Body of pancreas (tissue), 4 donors: Measurements from ENCODE around the gene SLC16A9. TPM values are rescaled to one million over a fixed set of nuclear protein-coding genes. Genes with fewer than 3 reads are reported as not detected.

Experiments used
- ATAC-seq: fragments of 150-250 bp; one replicate; pipeline ENCODE4 v1.9.1; 2016
- DNase-seq, 4 donors: peaks; one replicate each; pipeline ENCODE4 v3.0.0-alpha.2; 2019
- H3K27ac ChIP-seq, 4 donors: fragments of 200-600 bp; sonication (generic); 1 replicate in 3 of 4; 2 replicates in 1 of 4; pipeline versions ENCODE4 v1.5.1 to v1.6.1; 2016 to 2019; ENCODE audit warnings: mild to moderate bottlenecking in 1 of 4, mixed read lengths in 1 of 4, moderate library complexity in 1 of 4
- H3K27me3 ChIP-seq, 2 donors: fragments of 200-600 bp; sonication (generic); one replicate each; pipeline ENCODE4 v1.6.0; 2016; ENCODE audit warnings: mild to moderate bottlenecking in 1 of 2
- H3K36me3 ChIP-seq, 2 donors: fragments of 200-600 bp; sonication (generic); replicated peaks in 1 of 2; 2 replicates each; pipeline ENCODE4 v1.5.1; 2016; ENCODE audit warnings: low read depth in 2 of 2; ENCODE audit not compliant: insufficient read depth in 1 of 2
- H3K4me1 ChIP-seq: fragments of 200-600 bp; sonication (generic); one replicate; pipeline ENCODE4 v1.6.0; 2016
- H3K4me3 ChIP-seq, 2 donors: fragments of 200-600 bp; sonication (generic); 1 replicate in 1 of 2; 2 replicates in 1 of 2; pipeline ENCODE4 v1.5.1; 2016 to 2019
- H3K9me3 ChIP-seq, 3 donors: fragments of 200-600 bp; sonication (generic); 1 replicate in 2 of 3; 2 replicates in 1 of 3; pipeline ENCODE4 v1.5.1; 2016
- CTCF ChIP-seq, 7 experiments: fragments of 450-650 bp in 4 of 7; fragments of 200-600 bp in 3 of 7; sonication (generic) in 3 of 7; IDR thresholded peaks; one replicate each; pipeline ENCODE4 v1.5.1; 2016 to 2019; ENCODE audit warnings: antibody characterized with exemption in 7 of 7
- POLR2A ChIP-seq, 3 donors: fragments of 450-650 bp; IDR thresholded peaks; one replicate each; pipeline ENCODE4 v1.6.1; 2016; ENCODE audit warnings: antibody characterized with exemption in 3 of 3, mild to moderate bottlenecking in 2 of 3
- WGBS, 2 donors: methylation state at CpG; one replicate each; pipeline ENCODE4 v1.1.5; 2017; 5-methylcytosine and 5-hydroxymethylcytosine counted together
- intact Hi-C: fragments of 100-400 bp; cut with DNase I; formaldehyde crosslinking; loops from one replicate; pipeline ENCODE4 v1.15.1; 2023
- total RNA-seq, 2 donors: library from RNA; depleted of rRNA; stranded (reverse); fragments of >200 nt; gene quantifications; one replicate each; pipeline ENCODE4 v1.1.0, GENCODE V29; 2016

The SLC16A9 gene
- total RNA-seq, 2 donors from 2014 or later: 0.78 to 2.6 TPM

- intact Hi-C loops: loop anchor here (5.0 kb wide), 1 partner anchor 376 kb away; no protein-coding TSS in a partner anchor
- Histone ChIP-seq H3K9me3 (no peaks in the 10 kb centered on the region), H3K27me3 (no peaks in the 10 kb centered on the region), H3K36me3 (no peaks in the 10 kb centered on the region), H3K4me1 (peaks cover 8% of the 10 kb centered on the region), H3K4me3 (no peak overlapping the region), H3K27ac (peak overlapping the region in 1 of 4 donors; percentile 29)
- TF ChIP-seq CTCF (IDR thresholded peaks at IDR 0.05) (no peak), POLR2A (IDR thresholded peaks at IDR 0.05) (no peak)
- WGBS, 2 donors: 37 to 43% methylated on average over 4 of the region's 4 CpGs
- DNase-seq (no peak), ATAC-seq (no peak)
Measured at GRCh38 chr10:59618666-59619065, 91.0 kb downstream of the SLC16A9 start.

GRCh38 chr10:59617996-59618395 lies 91.7 kb downstream of the SLC16A9 start:
- Histone ChIP-seq H3K4me1 (peaks cover 8% of the 10 kb centered on the region), H3K4me3 (no peak overlapping the region), H3K9me3 (no peaks in the 10 kb centered on the region), H3K36me3 (no peaks in the 10 kb centered on the region), H3K27me3 (no peaks in the 10 kb centered on the region), H3K27ac (no peak overlapping the region)
- ATAC-seq (no peak), DNase-seq (no peak)
- intact Hi-C loops: loop anchor here (5.0 kb wide), 1 partner anchor 376 kb away; no protein-coding TSS in a partner anchor
- WGBS, 2 donors: 64 to 75% methylated on average over 1 of the region's 1 CpG
- TF ChIP-seq CTCF (IDR thresholded peaks at IDR 0.05) (no peak), POLR2A (IDR thresholded peaks at IDR 0.05) (no peak)

- H3K27ac ChIP-seq: no peak overlapping the region
- no peaks in the 10 kb centered on the region for H3K36me3 ChIP-seq
- TF ChIP-seq POLR2A (IDR thresholded peaks at IDR 0.05) (no peak), CTCF (IDR thresholded peaks at IDR 0.05) (no peak)
- intact Hi-C loops: no loop called here
- no peaks in the 10 kb centered on the region for H3K9me3 ChIP-seq
- H3K4me1 ChIP-seq: no peaks in the 10 kb centered on the region
- no peak for DNase-seq
- H3K27me3 ChIP-seq: no peaks in the 10 kb centered on the region
- H3K4me3 ChIP-seq: no peak overlapping the region
- no peak for ATAC-seq
Measured at GRCh38 chr10:59611048-59611447, 98.6 kb downstream of the SLC16A9 start.

GRCh38 chr10:59607970-59608369 lies 101.7 kb downstream of the SLC16A9 start:
- H3K27ac ChIP-seq: no peak overlapping the region
- H3K9me3 ChIP-seq: no peaks in the 10 kb centered on the region
- intact Hi-C loops: no loop called here
- WGBS, 2 donors: 24 to 58% methylated on average over 4 of the region's 4 CpGs
- no peak overlapping the region for H3K4me3 ChIP-seq
- ATAC-seq (no peak), DNase-seq (no peak)
- H3K36me3 ChIP-seq: no peaks in the 10 kb centered on the region
- no peaks in the 10 kb centered on the region for H3K4me1 ChIP-seq
- TF ChIP-seq POLR2A (IDR thresholded peaks at IDR 0.05) (no peak), CTCF (IDR thresholded peaks at IDR 0.05) (no peak)
- no peaks in the 10 kb centered on the region for H3K27me3 ChIP-seq

GRCh38 chr10:59606551-59606961 lies 103.1 kb downstream of the SLC16A9 start:
- Histone ChIP-seq H3K27me3 (no peaks in the 10 kb centered on the region), H3K4me3 (no peak overlapping the region), H3K27ac (no peak overlapping the region), H3K36me3 (no peaks in the 10 kb centered on the region), H3K4me1 (no peaks in the 10 kb centered on the region), H3K9me3 (no peaks in the 10 kb centered on the region)
- DNase-seq (no peak), ATAC-seq (no peak)
- 45 to 52% methylated on average over 1 of the region's 1 CpG for WGBS, 2 donors
- TF ChIP-seq POLR2A (IDR thresholded peaks at IDR 0.05) (no peak), CTCF (IDR thresholded peaks at IDR 0.05) (no peak)
- intact Hi-C loops: no loop called here
